Jurkat, Clone E6-1 (cell line): ENCODE results near the gene PTGES2.
"Not testable (repeated sequence)": the region's sequence is repeated elsewhere in the genome, so short reads cannot be mapped to it uniquely, and the experiment has no call there.

Experiments
- DNase-seq: peaks from one replicate; pipeline ENCODE4 v3.0.0-alpha.2; 2011; ENCODE audit warnings: low read depth, low spot score
- H3K4me3 ChIP-seq: 2 replicates; pipeline ENCODE4 v1.5.1; 2011; ENCODE audit warnings: mild to moderate bottlenecking, low read length, control low read depth, moderate library complexity

Gene PTGES2

GRCh38 chr9:128122809-128123175, 4.7 kb downstream of the PTGES2 start:
- no peak overlapping the region for H3K4me3 ChIP-seq
- no peak for DNase-seq

GRCh38 chr9:128121924-128122808, 5.4 kb downstream of the PTGES2 start:
- no peak for DNase-seq
- no peak overlapping the region for H3K4me3 ChIP-seq

GRCh38 chr9:128121466-128121810, 6.1 kb downstream of the PTGES2 start:
- no peak for DNase-seq
- no peak overlapping the region for H3K4me3 ChIP-seq

- DNase-seq, result no peak
- H3K4me3 ChIP-seq, result no peak overlapping the region
These were observed 6.6 kb downstream of the PTGES2 start for GRCh38 chr9:128120741-128121465.

- DNase-seq, result no peak
- H3K4me3 ChIP-seq, result no peak overlapping the region
These were observed 7.3 kb downstream of the PTGES2 start for GRCh38 chr9:128120061-128120740.

GRCh38 chr9:128118971-128119665, 8.4 kb downstream of the PTGES2 start:
- H3K4me3 ChIP-seq, result no peak overlapping the region
- no peak for DNase-seq

GRCh38 chr9:128118472-128118857, 9.1 kb downstream of the PTGES2 start:
- DNase-seq, result no peak
- H3K4me3 ChIP-seq, result no peak overlapping the region

GRCh38 chr9:128117613-128118471, 9.7 kb downstream of the PTGES2 start:
- peak; percentile 85 for DNase-seq
- H3K4me3 ChIP-seq, result no peak overlapping the region

- no peak for DNase-seq
- H3K4me3 ChIP-seq, result no peak overlapping the region
These were observed 11.1 kb downstream of the PTGES2 start for GRCh38 chr9:128116104-128117083.

GRCh38 chr9:128115187-128116103, 12.1 kb downstream of the PTGES2 start:
- no peak for DNase-seq
- H3K4me3 ChIP-seq, result no peak overlapping the region

GRCh38 chr9:128114326-128115186, 13.0 kb downstream of the PTGES2 start:
- no peak overlapping the region for H3K4me3 ChIP-seq
- DNase-seq, result no peak

- H3K4me3 ChIP-seq, result no peak overlapping the region
- no peak for DNase-seq
These were observed 13.8 kb downstream of the PTGES2 start for GRCh38 chr9:128113526-128114325.

- not testable (repeated sequence) for DNase-seq, H3K4me3 ChIP-seq
These were observed 15.8 kb downstream of the PTGES2 start for GRCh38 chr9:128111726-128112125.

GRCh38 chr9:128109050-128109709, 18.3 kb downstream of the PTGES2 start:
- DNase-seq, result no peak
- no peak overlapping the region for H3K4me3 ChIP-seq
